SJSA1 (cell line): ENCODE measurements around the gene PODXL2. TPM values are rescaled to one million over a fixed set of nuclear protein-coding genes. Genes with fewer than 3 reads are reported as not detected.

Experiments used
- DNase-seq, 2 experiments: peaks; one replicate each; pipeline ENCODE4 v3.0.0-alpha.2; 2015 to 2020; ENCODE audit warnings: low spot score in 2 of 2, low read depth in 1 of 2
- H3K27ac ChIP-seq: fragments of 250-450 bp; sonication (Bioruptor Pico); 2 replicates; pipeline ENCODE4 v1.5.1; 2020; ENCODE audit warnings: mild to moderate bottlenecking, moderate library complexity
- H3K27me3 ChIP-seq: fragments of 250-450 bp; sonication (Bioruptor Pico); replicated peaks from 2 replicates; pipeline ENCODE4 v1.5.1; 2020; ENCODE audit warnings: mild to moderate bottlenecking, moderate library complexity
- H3K36me3 ChIP-seq: fragments of 250-450 bp; sonication (Bioruptor Pico); 2 replicates; pipeline ENCODE4 v1.5.1; 2020; ENCODE audit warnings: mild to moderate bottlenecking
- H3K4me1 ChIP-seq: fragments of 250-450 bp; sonication (Bioruptor Pico); replicated peaks from 2 replicates; pipeline ENCODE4 v1.6.1; 2021; ENCODE audit warnings: mild to moderate bottlenecking
- H3K4me3 ChIP-seq: fragments of 250-450 bp; sonication (Bioruptor Pico); 2 replicates; pipeline ENCODE4 v1.5.1; 2020; ENCODE audit warnings: mild to moderate bottlenecking
- H3K9me3 ChIP-seq: fragments of 250-450 bp; sonication (Bioruptor Pico); replicated peaks from 2 replicates; pipeline ENCODE4 v1.5.1; 2020; ENCODE audit warnings: mild to moderate bottlenecking
- total RNA-seq: library from RNA; depleted of rRNA; stranded (reverse); fragments of >200 nt; shearing (Covaris generic); gene quantifications from 2 replicates; pipeline ENCODE4 v1.2.3, GENCODE V29; 2014

The PODXL2 gene
- total RNA-seq, 1 experiment from 2014 or later: 2.6 TPM

DNA sequence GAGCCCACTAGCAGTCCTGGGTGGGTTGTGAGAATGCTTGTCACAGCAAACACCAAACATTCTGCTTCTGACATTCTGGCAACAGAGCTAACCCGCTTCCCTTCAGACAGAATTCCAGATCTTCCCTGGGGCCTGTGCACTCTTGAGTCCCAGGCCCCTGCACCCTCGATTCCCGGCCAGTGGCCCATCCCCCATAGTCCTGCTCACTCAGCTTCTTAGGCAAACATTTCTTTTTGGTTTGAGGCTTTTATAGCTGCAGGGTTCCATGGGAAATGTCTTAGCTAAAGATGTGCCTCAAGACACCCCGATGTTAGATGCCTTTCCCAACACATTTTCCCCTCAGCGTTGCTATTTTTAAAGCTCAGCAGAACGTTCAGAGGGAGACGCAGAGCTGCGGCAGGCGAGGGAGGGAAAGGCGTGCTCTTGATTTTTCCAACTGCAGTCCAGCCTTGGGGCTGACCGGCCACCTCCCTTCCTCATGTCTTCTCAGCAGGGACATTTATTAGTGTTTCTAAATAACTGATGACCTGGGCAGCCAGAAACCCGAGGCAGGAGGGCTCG, 78.9 kb downstream of the PODXL2 start:
- Histone ChIP-seq H3K9me3 (peaks cover 3% of the 10 kb centered on the region; the same call in 1 of the 2 replicates), H3K36me3 (peaks cover 17% of the 10 kb centered on the region), H3K27ac (no peak overlapping the region), H3K4me1 (no peaks in the 10 kb centered on the region), H3K4me3 (no peak overlapping the region), H3K27me3 (no peaks in the 10 kb centered on the region)
- DNase-seq: no peak

DNA sequence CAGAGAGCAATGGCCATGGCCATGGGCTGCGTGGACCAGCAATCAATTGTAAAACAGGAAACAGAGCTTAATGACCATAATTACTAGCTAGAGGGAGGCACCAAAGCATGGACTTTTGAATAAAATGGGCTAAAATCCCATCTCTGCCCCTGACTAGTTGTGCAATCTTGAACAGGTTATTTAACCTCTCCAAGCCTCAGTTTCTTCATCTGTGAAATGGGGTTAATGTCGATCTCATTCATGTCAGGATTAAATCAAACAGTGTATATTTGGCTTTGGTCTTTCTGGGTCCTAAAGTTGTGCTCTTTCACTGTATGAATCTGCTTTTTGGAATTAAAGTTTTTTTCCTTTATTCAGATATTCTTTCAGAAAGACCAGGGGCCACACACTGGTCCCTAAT, 79.9 kb downstream of the PODXL2 start:
- Histone ChIP-seq H3K9me3 (peaks cover 1% of the 10 kb centered on the region; the same call in 1 of the 2 replicates), H3K4me1 (peaks cover 6% of the 10 kb centered on the region), H3K27me3 (no peaks in the 10 kb centered on the region), H3K4me3 (no peak overlapping the region), H3K27ac (no peak overlapping the region), H3K36me3 (peaks cover 18% of the 10 kb centered on the region)
- no peak for DNase-seq

DNA sequence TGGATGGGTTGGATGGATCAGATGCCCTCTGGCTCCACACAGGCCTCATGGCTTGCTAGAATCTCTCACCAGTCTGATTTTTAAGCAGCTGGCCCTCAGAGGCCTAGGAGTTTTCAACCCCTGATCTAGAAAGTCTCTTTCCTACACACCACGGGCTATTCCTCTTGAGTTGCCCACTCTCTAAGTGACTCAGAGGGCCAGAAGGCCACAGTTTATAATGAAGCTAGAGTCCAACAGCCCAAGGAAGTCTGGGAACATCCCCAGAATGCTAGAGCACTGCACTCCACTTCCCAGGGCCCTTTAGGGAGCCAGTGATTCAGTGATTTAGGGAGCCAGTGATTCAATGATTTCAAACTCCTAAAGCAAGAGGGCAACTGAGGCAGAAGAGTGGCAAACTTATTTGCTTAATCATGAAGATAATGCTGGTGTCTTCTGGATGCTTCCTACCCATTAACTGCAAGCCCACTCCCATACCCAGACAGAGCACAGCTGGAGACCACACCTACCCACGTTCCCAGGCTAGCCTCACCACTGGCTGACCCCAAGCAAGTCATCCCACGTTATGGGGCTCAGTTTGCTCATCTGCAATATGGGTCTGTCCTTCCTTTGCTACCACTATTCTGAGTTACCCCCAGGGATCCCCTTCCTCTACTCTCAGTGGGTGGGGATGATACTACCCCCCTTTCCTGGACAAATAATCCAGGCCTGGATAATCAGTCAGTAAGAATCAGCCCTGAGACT, 80.5 kb downstream of the PODXL2 start:
- Histone ChIP-seq H3K4me1 (peaks cover 12% of the 10 kb centered on the region), H3K27me3 (no peaks in the 10 kb centered on the region), H3K9me3 (no peaks in the 10 kb centered on the region), H3K27ac (no peak overlapping the region), H3K36me3 (peaks cover 17% of the 10 kb centered on the region), H3K4me3 (no peak overlapping the region)
- no peak for DNase-seq

DNA sequence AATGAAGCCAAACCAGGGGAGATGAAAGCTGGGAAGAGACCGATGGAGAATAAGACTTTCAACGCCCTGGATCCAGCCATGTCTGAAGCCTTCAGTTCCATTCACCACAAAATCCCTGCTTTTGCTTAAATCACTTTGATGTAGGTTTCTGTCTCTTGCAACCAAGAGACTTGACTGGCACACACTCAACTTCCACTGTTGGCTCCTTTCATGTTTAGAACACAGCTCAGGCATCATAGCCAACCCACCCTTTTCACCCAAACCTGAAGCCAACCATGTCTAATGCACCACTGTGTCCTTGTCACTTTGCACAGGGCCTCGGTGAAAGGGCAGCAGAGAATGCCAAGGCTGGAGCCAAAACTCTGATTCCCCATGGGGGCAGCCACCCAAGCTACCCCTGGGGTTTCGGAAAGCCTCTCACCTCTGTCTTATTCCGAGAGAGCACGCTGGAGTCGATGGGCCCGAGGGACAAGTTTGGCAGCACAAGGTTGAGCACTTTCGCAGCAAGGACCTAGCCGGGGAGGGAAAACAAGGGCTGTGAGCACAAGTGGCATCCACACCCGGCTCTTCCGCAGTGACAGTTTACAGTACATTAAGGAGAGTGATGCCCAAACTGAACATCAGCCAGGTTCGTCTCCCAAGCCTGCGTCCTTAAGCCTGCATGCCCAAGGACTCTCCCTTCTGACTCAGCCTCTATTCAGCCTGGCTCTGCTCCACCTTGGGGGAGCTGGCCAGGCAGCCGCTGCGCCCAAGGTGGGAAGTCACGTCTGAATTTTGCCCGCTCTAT, 81.4 kb downstream of the PODXL2 start:
- DNase-seq: no peak
- Histone ChIP-seq H3K4me3 (no peak overlapping the region), H3K9me3 (no peaks in the 10 kb centered on the region), H3K36me3 (peaks cover 8% of the 10 kb centered on the region), H3K4me1 (peaks cover 12% of the 10 kb centered on the region), H3K27ac (no peak overlapping the region), H3K27me3 (no peaks in the 10 kb centered on the region)

DNA sequence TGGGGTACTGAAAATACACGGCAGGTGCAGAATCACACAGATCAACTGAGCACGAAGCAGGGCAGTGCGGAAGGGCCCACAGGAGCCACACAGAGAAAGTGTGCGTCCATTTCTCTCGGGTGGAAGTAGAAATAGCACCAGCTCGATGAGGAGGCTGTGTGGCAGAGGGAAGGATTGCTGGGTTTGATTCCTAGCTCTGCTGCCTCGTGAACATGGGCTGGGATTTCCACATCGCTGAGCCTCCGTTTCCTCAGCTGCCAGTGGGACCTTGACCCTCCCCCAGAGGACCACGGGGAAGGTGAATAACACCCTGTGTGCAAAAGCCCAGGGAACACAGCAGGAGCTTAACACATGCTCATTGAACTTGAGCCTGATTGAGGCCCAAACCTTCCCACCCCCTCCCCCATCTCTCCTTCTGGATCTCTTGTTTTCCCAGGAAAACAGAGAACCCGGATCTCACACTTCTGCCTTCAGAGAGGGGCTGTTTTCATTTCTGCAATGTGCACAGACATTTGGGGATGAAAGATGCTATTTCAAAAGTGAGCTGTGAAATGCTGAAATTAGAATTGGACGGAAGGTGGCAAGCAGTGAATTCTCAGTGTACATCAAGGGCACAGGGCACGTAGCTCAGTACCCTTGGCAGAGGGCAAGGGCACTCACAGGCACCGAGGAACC, 82.2 kb downstream of the PODXL2 start:
- peaks cover 9% of the 10 kb centered on the region for H3K36me3 ChIP-seq

DNA sequence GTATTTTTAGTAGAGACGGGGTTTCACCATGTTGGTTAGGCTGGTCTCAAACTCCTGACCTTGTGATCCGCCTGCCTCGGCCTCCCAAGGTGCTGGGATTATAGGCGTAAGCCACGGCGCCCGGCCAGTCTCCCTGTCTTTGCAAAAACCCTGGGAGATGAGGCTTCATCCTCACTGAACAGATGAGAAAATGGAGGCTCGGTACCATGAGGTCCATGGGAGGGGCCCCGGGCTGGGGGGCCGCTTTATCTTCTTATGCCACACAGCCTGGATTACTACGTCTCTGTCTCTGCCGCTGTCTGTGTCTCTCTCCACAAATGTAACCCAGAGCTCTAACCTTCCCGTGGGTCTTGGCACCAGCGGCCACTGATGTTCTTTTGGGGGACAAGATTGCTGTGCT, 82.9 kb downstream of the PODXL2 start:
- Histone ChIP-seq H3K4me1 (peaks cover 12% of the 10 kb centered on the region), H3K27me3 (no peaks in the 10 kb centered on the region), H3K4me3 (no peak overlapping the region), H3K9me3 (no peaks in the 10 kb centered on the region), H3K36me3 (peaks cover 15% of the 10 kb centered on the region), H3K27ac (no peak overlapping the region)
- no peak for DNase-seq

More for the DNA sequence above, 82.2 kb downstream of the PODXL2 start:
- Histone ChIP-seq H3K4me1 (peaks cover 12% of the 10 kb centered on the region), H3K27ac (no peak overlapping the region), H3K9me3 (no peaks in the 10 kb centered on the region), H3K4me3 (no peak overlapping the region), H3K27me3 (no peaks in the 10 kb centered on the region)
- DNase-seq: no peak

DNA sequence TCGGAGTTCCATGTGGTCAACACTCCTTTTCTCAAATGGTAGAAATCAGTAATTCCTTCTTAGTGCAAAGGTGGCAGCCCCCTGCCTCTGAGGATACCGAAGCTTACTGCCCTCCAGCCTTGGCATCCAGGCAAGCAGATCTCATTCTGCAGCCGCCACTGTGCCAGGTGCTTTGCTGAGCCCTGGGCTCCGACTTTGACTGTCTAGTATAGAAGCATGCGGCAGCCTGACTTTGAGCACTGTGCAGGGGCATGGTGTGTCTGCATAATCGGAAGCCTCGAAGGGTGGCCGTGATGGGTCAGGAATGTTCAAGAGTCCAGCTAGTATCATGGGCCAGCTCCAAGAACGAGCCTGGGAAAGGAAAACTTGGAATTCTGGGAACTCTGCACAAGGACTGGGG, 83.5 kb downstream of the PODXL2 start:
- H3K4me1 ChIP-seq: peaks cover 14% of the 10 kb centered on the region
- DNase-seq: no peak
- peaks cover 15% of the 10 kb centered on the region for H3K36me3 ChIP-seq
- no peaks in the 10 kb centered on the region for H3K27me3 ChIP-seq
- no peaks in the 10 kb centered on the region for H3K9me3 ChIP-seq
- H3K4me3 ChIP-seq: no peak overlapping the region
- no peak overlapping the region for H3K27ac ChIP-seq

DNA sequence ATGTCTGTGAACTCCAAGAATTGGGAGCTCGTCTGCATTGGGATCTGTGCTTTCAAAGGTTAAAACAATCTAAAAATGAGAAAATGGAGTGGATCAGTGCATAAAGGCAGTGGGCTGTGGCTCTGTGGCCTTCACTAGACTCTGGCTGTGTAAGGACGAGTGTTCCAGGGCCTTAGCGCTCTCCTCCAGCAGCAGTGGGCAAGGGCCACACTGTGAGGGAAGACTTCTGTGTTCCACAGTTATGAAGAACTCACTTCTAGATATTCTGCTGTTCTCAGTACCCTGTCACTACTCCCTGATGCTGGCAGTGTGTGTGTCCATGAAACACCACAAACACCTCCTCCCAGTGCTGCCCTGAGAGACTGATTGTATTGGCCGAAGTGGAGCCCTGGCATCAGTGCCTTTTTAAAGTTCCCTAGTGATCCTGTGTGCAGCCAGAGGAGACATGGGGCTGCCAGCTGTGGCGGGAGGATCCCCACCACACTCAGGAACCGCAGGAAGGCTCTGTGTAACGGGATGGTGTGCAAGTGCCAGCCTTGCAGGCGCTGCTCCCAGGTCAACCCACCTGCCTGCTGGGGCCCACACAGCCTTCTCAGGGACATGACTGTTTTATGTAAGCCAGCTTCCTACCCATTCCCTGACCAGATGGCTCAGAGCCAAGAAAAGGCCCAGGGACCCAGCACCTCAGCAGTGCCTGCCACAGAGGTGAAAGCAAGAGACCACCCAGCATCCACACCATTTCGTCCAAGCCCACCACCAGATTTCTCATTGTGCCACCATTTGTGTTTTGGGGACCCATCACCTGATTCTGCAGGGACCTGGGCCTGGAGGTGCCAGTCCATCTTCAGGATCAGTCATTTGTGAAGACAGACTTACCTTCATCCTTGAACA, 84.1 kb downstream of the PODXL2 start:
- H3K36me3 ChIP-seq: peaks cover 15% of the 10 kb centered on the region
- H3K27ac ChIP-seq: no peak overlapping the region
- peaks cover 21% of the 10 kb centered on the region for H3K4me1 ChIP-seq
- no peaks in the 10 kb centered on the region for H3K27me3 ChIP-seq
- DNase-seq: no peak
- no peaks in the 10 kb centered on the region for H3K9me3 ChIP-seq
- H3K4me3 ChIP-seq: no peak overlapping the region

DNA sequence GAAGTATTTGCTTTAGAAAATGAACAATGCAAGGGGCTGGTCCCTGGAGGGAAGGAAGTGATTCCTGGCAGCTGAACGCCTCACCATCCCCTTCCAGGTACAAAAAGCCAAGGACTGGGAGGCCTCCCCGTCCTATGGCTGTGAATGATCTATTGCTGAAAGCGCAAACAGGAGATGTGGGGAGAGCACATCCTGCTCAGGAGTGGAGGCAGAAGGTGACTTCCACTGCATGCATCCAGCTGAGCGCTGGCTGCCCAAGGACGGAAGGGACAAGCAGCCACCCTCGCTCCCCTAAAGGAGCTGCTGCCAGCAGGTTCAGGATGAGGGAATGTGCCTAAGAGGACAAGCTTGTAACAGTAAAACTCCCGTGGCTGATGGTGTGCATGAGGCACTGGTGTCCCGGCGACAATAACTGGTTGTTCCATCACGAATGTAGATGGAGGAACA, 85.2 kb downstream of the PODXL2 start:
- Histone ChIP-seq H3K27ac (no peak overlapping the region), H3K36me3 (peaks cover 19% of the 10 kb centered on the region), H3K9me3 (no peaks in the 10 kb centered on the region), H3K4me1 (peaks cover 28% of the 10 kb centered on the region), H3K27me3 (no peaks in the 10 kb centered on the region), H3K4me3 (no peak overlapping the region)
- no peak for DNase-seq

DNA sequence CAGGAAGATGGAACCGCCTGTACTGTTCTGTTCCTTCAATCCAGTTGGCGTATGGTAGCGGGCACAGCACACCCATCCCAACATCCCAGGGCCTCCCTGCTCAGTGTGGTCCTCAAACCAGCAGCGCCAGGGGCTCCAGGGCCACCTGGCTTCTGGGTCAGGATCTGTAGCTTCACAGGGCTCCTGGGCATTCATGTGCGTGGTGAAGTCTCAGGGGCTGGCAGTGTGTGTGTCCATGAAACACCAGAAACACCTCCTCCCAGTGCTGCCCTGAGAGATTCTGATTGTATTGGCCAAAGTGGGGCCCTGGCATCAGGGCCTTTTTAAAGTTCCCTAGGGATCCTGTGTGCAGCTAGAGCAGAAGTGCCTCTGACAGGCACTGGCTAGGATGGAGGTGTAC, 85.9 kb downstream of the PODXL2 start:
- Histone ChIP-seq H3K36me3 (peaks cover 21% of the 10 kb centered on the region), H3K27ac (no peak overlapping the region), H3K27me3 (no peaks in the 10 kb centered on the region), H3K4me1 (peaks cover 28% of the 10 kb centered on the region), H3K9me3 (no peaks in the 10 kb centered on the region), H3K4me3 (no peak overlapping the region)
- no peak for DNase-seq

DNA sequence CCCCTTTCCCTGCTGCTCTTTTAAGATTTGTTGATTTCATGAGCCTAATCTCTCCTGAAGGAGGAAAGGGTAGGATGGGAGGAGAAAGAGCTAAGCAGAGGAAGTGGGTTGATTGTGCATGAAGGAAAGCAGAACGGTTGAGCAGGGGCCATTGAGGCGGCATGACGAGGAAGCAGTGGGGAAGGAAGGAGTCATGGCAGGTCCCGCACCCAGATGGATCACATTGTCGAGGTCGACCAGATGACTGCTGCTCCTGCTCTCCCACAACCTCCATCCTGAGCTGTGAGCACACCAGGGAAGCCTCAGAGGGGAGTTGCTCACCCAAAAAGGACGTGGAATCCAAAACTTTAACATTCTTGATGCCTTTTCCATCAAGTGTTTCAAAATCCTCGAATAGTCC, 86.5 kb downstream of the PODXL2 start:
- no peak for DNase-seq
- no peak overlapping the region for H3K27ac ChIP-seq
- no peaks in the 10 kb centered on the region for H3K27me3 ChIP-seq
- no peaks in the 10 kb centered on the region for H3K9me3 ChIP-seq
- no peak overlapping the region for H3K4me3 ChIP-seq
- H3K36me3 ChIP-seq: peaks cover 27% of the 10 kb centered on the region
- H3K4me1 ChIP-seq: peaks cover 28% of the 10 kb centered on the region

DNA sequence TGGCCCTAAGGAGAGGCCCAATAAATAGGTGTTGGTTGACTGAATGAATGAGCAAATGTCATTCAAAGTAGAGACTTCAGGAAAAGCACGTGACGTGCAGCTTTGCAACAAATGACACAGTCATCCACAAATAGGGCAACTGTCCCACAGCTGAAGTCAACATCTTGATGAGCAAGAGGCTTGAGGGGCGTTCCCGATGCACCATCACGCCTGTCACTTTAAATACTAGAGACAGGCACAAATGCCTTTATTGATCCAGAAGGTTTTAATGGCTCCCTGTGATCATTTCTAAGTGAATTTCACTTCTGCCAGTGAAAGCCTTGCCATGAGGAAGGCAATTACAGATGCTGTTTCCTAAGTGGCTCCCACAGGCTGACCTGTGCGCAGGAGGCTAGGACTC, 87.4 kb downstream of the PODXL2 start:
- Histone ChIP-seq H3K36me3 (peaks cover 33% of the 10 kb centered on the region), H3K9me3 (no peaks in the 10 kb centered on the region), H3K27ac (no peak overlapping the region), H3K4me1 (peaks cover 28% of the 10 kb centered on the region), H3K4me3 (no peak overlapping the region), H3K27me3 (no peaks in the 10 kb centered on the region)
- no peak for DNase-seq
